OCI-LY1 (cell line): Measurements from ENCODE around the gene CKAP2L.

Experiments used
- H2AFZ ChIP-seq: fragments of 200-600 bp; sonication (generic), shearing (Covaris generic); 2 replicates; pipeline ENCODE4 v1.6.0; 2014; ENCODE audit warnings: antibody characterized with exemption, mild to moderate bottlenecking, low read length
- H3F3A ChIP-seq: fragments of 200-600 bp; sonication (generic), shearing (Covaris generic); 2 replicates; pipeline ENCODE4 v1.6.0; 2014; ENCODE audit warnings: mild to moderate bottlenecking, antibody characterized with exemption, low read length, moderate library complexity; ENCODE audit not compliant: insufficient read depth
- H3K27ac ChIP-seq: fragments of 200-600 bp; sonication (generic); 2 replicates; pipeline ENCODE4 v1.5.1; 2014; ENCODE audit warnings: low read length, mixed run types, mild to moderate bottlenecking, low read depth; ENCODE audit not compliant: poor library complexity, severe bottlenecking
- H3K27me3 ChIP-seq: fragments of 200-600 bp; sonication (generic); 2 replicates; pipeline ENCODE4 v1.6.0; 2014; ENCODE audit warnings: antibody characterized with exemption, mild to moderate bottlenecking, low read length, moderate library complexity; ENCODE audit not compliant: insufficient read depth
- H3K36me3 ChIP-seq: fragments of 200-600 bp; sonication (generic); 2 replicates; pipeline ENCODE4 v1.6.1; 2014; ENCODE audit warnings: mild to moderate bottlenecking, antibody characterized with exemption, low read length, moderate library complexity, mixed read lengths; ENCODE audit not compliant: insufficient read depth
- H3K4me1 ChIP-seq: fragments of 200-600 bp; sonication (generic); 2 replicates; pipeline ENCODE4 v1.5.1; 2014; ENCODE audit warnings: mild to moderate bottlenecking, low read length, moderate library complexity; ENCODE audit not compliant: insufficient read depth, severe bottlenecking
- H3K4me2 ChIP-seq: fragments of 200-600 bp; sonication (generic), shearing (Covaris generic); 2 replicates; pipeline ENCODE4 v1.6.1; 2014; ENCODE audit warnings: low read length
- H3K4me3 ChIP-seq: fragments of 200-600 bp; sonication (generic); 2 replicates; pipeline ENCODE4 v1.5.1; 2014; ENCODE audit warnings: low read length, low read depth, mild to moderate bottlenecking, mixed read lengths; ENCODE audit not compliant: poor library complexity, severe bottlenecking
- H3K79me2 ChIP-seq: fragments of 200-600 bp; shearing (Covaris generic); 2 replicates; pipeline ENCODE4 v1.6.1; 2016; ENCODE audit warnings: mixed run types, low read length, mixed read lengths; ENCODE audit not compliant: insufficient read depth
- H3K9ac ChIP-seq: fragments of 200-600 bp; sonication (generic), shearing (Covaris generic); 2 replicates; pipeline ENCODE4 v1.6.1; 2014; ENCODE audit warnings: mild to moderate bottlenecking, low read length, mixed read lengths
- H3K9me2 ChIP-seq: fragments of 200-600 bp; sonication (generic), shearing (Covaris generic); 2 replicates; pipeline ENCODE4 v1.6.1; 2014; ENCODE audit warnings: low read depth, mild to moderate bottlenecking, low read length, mixed read lengths
- H3K9me3 ChIP-seq: fragments of 200-600 bp; shearing (Covaris generic); 2 replicates; pipeline ENCODE4 v1.6.1; 2014; ENCODE audit warnings: low read length, mixed read lengths
- H4K20me1 ChIP-seq: fragments of 200-600 bp; sonication (generic), shearing (Covaris generic); 2 replicates; pipeline ENCODE4 v1.6.0; 2016; ENCODE audit warnings: mild to moderate bottlenecking, low read length; ENCODE audit not compliant: insufficient read depth
- EZH2 ChIP-seq: fragments of 200-600 bp; sonication (generic), shearing (Covaris generic); IDR thresholded peaks from 2 replicates; pipeline ENCODE4 v1.8.0; 2017; ENCODE audit warnings: borderline replicate concordance, mixed run types, mild to moderate bottlenecking, antibody characterized with exemption, low read length, moderate library complexity, mixed read lengths
- TF ChIP-seq, protein P1 (sequence below): fragments of 200-600 bp; sonication (generic), shearing (Covaris generic); IDR thresholded peaks from 2 replicates; pipeline ENCODE4 v1.5.1; 2017; ENCODE audit warnings: mild to moderate bottlenecking, antibody characterized with exemption, low read length, moderate library complexity, mixed read lengths

CKAP2L gene

DNA sequence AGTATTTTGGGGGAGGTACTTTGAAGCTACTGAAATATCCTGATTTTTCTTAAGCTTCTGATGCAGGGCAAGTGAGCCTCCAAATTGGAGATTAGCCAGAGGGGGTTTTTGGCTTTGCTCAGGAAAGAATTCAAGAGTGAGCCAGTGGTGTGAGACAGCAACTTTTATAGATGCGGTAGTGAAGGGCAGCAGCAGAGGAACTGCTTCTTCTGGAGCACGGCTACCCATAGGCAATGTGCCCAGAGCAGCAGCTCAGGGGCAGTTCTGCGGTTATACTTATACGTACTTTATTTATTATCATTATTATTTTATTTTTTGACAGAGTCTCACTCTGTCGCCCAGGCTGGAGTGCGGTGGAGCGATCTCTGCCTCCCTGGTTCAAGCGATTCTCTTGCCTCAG, 63.4 kb downstream of the CKAP2L start:
- Histone ChIP-seq H2AFZ (no peak overlapping the region), H3F3A (no peaks in the 10 kb centered on the region), H3K9ac (no peak overlapping the region), H3K9me3 (no peaks in the 10 kb centered on the region), H3K79me2 (no peaks in the 10 kb centered on the region), H3K9me2 (no peaks in the 10 kb centered on the region), H3K4me3 (no peak overlapping the region), H4K20me1 (no peaks in the 10 kb centered on the region), H3K27me3 (0 out of 2 replicates have a peak, but pooled peaks cover 5% of the 10 kb centered on the region), H3K27ac (no peak overlapping the region), H3K4me1 (no peaks in the 10 kb centered on the region), H3K36me3 (no peaks in the 10 kb centered on the region), H3K4me2 (no peak overlapping the region)
- TF ChIP-seq EZH2 = no peak
- TF ChIP-seq, protein P1, sequence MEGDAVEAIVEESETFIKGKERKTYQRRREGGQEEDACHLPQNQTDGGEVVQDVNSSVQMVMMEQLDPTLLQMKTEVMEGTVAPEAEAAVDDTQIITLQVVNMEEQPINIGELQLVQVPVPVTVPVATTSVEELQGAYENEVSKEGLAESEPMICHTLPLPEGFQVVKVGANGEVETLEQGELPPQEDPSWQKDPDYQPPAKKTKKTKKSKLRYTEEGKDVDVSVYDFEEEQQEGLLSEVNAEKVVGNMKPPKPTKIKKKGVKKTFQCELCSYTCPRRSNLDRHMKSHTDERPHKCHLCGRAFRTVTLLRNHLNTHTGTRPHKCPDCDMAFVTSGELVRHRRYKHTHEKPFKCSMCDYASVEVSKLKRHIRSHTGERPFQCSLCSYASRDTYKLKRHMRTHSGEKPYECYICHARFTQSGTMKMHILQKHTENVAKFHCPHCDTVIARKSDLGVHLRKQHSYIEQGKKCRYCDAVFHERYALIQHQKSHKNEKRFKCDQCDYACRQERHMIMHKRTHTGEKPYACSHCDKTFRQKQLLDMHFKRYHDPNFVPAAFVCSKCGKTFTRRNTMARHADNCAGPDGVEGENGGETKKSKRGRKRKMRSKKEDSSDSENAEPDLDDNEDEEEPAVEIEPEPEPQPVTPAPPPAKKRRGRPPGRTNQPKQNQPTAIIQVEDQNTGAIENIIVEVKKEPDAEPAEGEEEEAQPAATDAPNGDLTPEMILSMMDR = no peak

DNA sequence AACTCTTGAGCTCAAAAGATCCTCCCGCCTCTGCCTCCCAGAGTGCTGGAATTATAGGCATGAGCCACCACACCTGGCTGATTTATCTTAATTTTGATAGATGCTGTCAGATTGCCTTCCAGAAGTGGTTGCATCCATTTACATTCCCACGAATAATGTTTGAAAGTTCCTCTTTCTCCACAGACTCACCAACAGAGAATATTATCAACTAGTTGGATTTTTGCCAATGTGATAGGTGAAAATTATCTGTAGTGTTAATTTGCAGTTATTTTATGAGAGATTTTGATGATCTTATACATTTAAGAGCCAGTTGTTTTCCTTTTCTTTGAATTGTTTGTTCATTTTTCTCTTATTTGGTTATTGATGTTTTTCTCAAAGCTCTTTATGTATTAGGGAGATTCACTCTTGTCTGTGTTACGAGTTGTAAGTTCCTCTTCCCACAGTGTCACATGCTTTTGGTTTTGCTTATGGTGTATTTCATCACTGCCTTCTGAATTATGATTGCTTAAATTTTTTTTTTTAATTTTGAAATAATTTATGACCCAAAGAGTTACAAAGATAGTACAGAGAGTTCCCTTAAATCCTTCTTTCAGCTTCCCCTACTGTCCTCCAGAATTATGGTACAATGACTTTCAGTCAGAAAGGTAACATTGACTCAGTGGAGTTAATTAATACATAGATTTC, 64.3 kb downstream of the CKAP2L start:
- Histone ChIP-seq H3K9me2 (no peaks in the 10 kb centered on the region), H3K4me2 (no peak overlapping the region), H3K9ac (no peak overlapping the region), H3F3A (no peaks in the 10 kb centered on the region), H3K4me3 (no peak overlapping the region), H3K79me2 (no peaks in the 10 kb centered on the region), H3K4me1 (no peaks in the 10 kb centered on the region), H4K20me1 (no peaks in the 10 kb centered on the region), H3K27ac (no peak overlapping the region), H3K27me3 (0 out of 2 replicates have a peak, but pooled peaks cover 5% of the 10 kb centered on the region), H3K9me3 (no peaks in the 10 kb centered on the region), H3K36me3 (no peaks in the 10 kb centered on the region), H2AFZ (no peak overlapping the region)
- TF ChIP-seq EZH2 = no peak
- TF ChIP-seq, protein P1 = no peak

DNA sequence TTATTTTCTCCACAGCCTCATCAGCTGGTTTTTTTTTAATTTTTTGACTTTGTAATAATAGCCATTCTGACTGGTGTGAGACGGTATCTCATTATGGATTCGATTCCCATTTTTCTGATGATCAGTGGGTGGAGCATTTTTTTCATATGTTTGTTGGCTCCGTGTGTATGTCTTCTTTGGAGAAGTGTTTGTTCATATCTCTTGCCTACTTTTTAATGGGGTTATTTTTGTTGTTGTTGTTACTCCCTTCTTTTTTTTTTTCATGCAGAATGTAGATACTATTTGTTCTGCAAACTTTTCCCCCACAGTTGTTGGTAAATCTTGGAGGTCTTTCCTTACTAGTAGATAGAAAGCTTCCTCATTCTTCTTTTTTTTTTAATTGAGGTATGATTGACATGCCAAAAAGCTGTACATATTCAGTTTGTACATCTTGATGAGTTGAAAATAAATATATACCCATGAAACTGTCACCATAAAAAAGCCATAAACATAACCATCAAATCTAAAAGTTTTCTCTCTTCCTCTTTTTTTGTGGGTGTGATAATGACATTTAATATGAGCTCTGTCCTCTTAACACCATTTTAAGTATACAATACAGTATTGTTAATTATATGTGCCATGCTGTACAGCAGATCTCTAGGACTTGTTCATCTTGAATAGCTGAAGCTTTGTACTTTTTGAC, 65.4 kb downstream of the CKAP2L start:
- TF ChIP-seq, protein P1 = no peak
- no peak for TF ChIP-seq EZH2
- no peak overlapping the region for H3K27ac ChIP-seq

More for the DNA sequence above, 65.4 kb downstream of the CKAP2L start:
- Histone ChIP-seq H3K9me3 (no peaks in the 10 kb centered on the region), H2AFZ (no peak overlapping the region), H3K4me1 (no peaks in the 10 kb centered on the region), H3K79me2 (no peaks in the 10 kb centered on the region), H3K9me2 (no peaks in the 10 kb centered on the region), H3K27me3 (0 out of 2 replicates have a peak, but pooled peaks cover 5% of the 10 kb centered on the region), H3K36me3 (no peaks in the 10 kb centered on the region), H3K4me2 (no peak overlapping the region), H3K4me3 (no peak overlapping the region), H3K9ac (no peak overlapping the region), H4K20me1 (no peaks in the 10 kb centered on the region), H3F3A (no peaks in the 10 kb centered on the region)
